Glutamatergic neuron (in vitro differentiated cells): ENCODE measurements around the gene IQSEC3. TPM values are rescaled to one million over a fixed set of nuclear protein-coding genes. Genes with fewer than 3 reads are reported as not detected.

Source experiments
- DNase-seq: peaks from one replicate; pipeline ENCODE4 v3.0.0; 2022
- H3K27ac Mint-ChIP-seq: one replicate; pipeline ENCODE4 v1.8.0; 2020; ENCODE audit warnings: mild to moderate bottlenecking, mixed read lengths, inconsistent platforms; ENCODE audit not compliant: unreplicated experiment
- H3K27me3 Mint-ChIP-seq: one replicate; pipeline ENCODE4 v1.8.0; 2020; ENCODE audit warnings: mild to moderate bottlenecking, moderate library complexity, mixed read lengths, inconsistent platforms; ENCODE audit not compliant: unreplicated experiment
- H3K36me3 Mint-ChIP-seq: one replicate; pipeline ENCODE4 v1.8.0; 2020; ENCODE audit warnings: mild to moderate bottlenecking, mixed read lengths, inconsistent platforms; ENCODE audit not compliant: unreplicated experiment
- H3K4me1 Mint-ChIP-seq: one replicate; pipeline ENCODE4 v1.8.0; 2020; ENCODE audit warnings: mild to moderate bottlenecking, low read depth, mixed read lengths, inconsistent platforms; ENCODE audit not compliant: unreplicated experiment
- H3K4me3 Mint-ChIP-seq: one replicate; pipeline ENCODE4 v1.8.0; 2020; ENCODE audit warnings: mild to moderate bottlenecking, mixed read lengths, inconsistent platforms; ENCODE audit not compliant: unreplicated experiment
- H3K9me3 Mint-ChIP-seq: one replicate; pipeline ENCODE4 v1.8.0; 2020; ENCODE audit warnings: mild to moderate bottlenecking, moderate library complexity, mixed read lengths, inconsistent platforms; ENCODE audit not compliant: unreplicated experiment
- total RNA-seq: library from RNA; stranded (reverse); fragmentation: NEBNext Ultra II Directional; extraction: Animal tissue kit (Norgen Biotek cat#: 25700); gene quantifications from one replicate; pipeline ENCODE4 v1.2.1, GENCODE V29; 2021; ENCODE audit not compliant: unreplicated experiment
- TF ChIP-seq, protein P1 (sequence below): fragments of 200-600 bp; sonication (generic); IDR thresholded peaks from one replicate; pipeline ENCODE4 v1.5.0; 2021; ENCODE audit not compliant: partially characterized antibody, unreplicated experiment

Gene IQSEC3
- total RNA-seq, 1 donor from 2014 or later, result 41.4 TPM

- H3K27me3 Mint-ChIP-seq, result peaks cover 8% of the 10 kb centered on the region
- peaks cover 3% of the 10 kb centered on the region for H3K9me3 Mint-ChIP-seq
- H3K36me3 Mint-ChIP-seq, result no peaks in the 10 kb centered on the region
- H3K4me1 Mint-ChIP-seq, result peaks cover 31% of the 10 kb centered on the region
- no peak overlapping the region for H3K4me3 Mint-ChIP-seq
- TF ChIP-seq, protein P1, sequence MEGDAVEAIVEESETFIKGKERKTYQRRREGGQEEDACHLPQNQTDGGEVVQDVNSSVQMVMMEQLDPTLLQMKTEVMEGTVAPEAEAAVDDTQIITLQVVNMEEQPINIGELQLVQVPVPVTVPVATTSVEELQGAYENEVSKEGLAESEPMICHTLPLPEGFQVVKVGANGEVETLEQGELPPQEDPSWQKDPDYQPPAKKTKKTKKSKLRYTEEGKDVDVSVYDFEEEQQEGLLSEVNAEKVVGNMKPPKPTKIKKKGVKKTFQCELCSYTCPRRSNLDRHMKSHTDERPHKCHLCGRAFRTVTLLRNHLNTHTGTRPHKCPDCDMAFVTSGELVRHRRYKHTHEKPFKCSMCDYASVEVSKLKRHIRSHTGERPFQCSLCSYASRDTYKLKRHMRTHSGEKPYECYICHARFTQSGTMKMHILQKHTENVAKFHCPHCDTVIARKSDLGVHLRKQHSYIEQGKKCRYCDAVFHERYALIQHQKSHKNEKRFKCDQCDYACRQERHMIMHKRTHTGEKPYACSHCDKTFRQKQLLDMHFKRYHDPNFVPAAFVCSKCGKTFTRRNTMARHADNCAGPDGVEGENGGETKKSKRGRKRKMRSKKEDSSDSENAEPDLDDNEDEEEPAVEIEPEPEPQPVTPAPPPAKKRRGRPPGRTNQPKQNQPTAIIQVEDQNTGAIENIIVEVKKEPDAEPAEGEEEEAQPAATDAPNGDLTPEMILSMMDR, result no peak
- DNase-seq, result no peak
- no peak overlapping the region for H3K27ac Mint-ChIP-seq
These were observed 49.0 kb downstream of the IQSEC3 start for GRCh38 chr12:115518-115917.

DNA sequence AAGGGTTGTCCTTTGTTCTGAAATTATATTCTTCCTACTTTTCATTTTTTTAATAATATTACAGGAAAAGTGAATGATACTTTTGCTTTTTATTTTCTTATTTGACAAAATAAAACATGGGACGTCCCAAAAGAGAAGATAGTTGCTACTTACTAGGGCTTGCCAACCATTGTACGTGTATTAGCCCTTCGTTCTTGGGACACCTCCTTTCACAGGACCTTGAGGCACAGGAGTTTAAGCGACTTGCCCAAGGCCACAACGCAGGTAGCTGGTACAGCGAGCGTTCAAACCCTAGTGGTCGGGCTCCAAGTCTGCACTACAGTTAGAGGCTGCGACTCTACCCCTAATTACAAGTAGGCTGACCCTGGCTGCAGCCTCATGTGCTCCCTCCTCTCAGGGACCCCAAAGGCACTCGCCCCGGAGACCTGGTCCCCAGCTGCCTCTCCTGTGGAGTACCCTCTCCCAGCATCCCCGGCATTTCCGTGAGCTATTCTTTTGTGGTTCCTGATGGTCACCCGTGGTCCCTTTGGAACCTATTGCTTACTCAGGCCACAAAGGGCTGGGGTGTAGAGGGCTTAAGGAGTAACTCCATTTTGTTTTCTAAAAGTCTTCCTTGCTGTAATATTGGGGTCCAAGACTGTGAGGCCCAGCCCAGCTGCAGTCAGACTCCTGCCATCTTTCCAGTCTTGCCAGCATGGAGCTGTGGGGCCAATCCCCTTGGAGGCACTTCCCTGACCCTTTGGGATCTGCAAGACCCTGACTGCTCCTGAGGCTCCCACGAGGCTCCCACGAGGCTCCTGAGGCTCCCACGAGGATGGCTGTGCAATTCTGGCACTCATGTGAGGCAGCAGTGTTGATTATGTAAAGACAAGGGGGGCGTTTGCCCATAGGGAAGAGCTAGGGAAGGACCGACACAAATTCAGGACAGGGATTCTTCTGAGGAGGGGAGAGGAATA is 49.7 kb downstream of the IQSEC3 start:
- peaks cover 3% of the 10 kb centered on the region for H3K9me3 Mint-ChIP-seq
- peaks cover 8% of the 10 kb centered on the region for H3K27me3 Mint-ChIP-seq
- peaks cover 26% of the 10 kb centered on the region for H3K4me1 Mint-ChIP-seq
- TF ChIP-seq, protein P1, result no peak
- H3K27ac Mint-ChIP-seq, result no peak overlapping the region
- no peaks in the 10 kb centered on the region for H3K36me3 Mint-ChIP-seq
- no peak overlapping the region for H3K4me3 Mint-ChIP-seq
- DNase-seq, result no peak

DNA sequence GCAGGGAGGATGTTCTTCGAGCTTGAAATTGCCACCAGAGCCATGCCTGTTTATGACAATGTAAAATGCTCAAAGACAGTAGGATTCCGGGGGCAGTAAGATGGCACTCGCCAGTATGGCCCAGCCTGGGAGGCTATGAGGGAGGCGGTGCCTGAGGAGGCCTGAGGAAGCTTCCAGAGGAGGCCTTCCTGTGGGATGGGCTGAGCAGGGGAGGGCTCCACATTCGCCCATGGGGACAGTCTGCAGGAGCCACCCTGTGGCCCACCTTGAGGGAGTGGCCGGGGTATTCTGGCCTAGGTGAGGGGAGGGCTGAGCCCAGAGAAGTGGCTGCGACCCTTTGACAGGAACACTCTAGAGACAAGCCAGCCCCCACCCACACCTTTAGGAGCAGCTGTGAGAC is 50.7 kb downstream of the IQSEC3 start:
- Mint-ChIP-seq H3K36me3 (no peaks in the 10 kb centered on the region), H3K27ac (no peak overlapping the region), H3K27me3 (peaks cover 8% of the 10 kb centered on the region), H3K9me3 (peaks cover 3% of the 10 kb centered on the region), H3K4me1 (peaks cover 21% of the 10 kb centered on the region), H3K4me3 (no peak overlapping the region)
- no peak for DNase-seq
- TF ChIP-seq, protein P1, result no peak

GRCh38 chr12:117816-118345 is 51.3 kb downstream of the IQSEC3 start:
- peaks cover 21% of the 10 kb centered on the region for H3K4me1 Mint-ChIP-seq
- H3K4me3 Mint-ChIP-seq, result peak overlapping the region; percentile 8
- peaks cover 3% of the 10 kb centered on the region for H3K9me3 Mint-ChIP-seq
- peak overlapping the region; percentile 54 for H3K27ac Mint-ChIP-seq
- peaks cover 8% of the 10 kb centered on the region for H3K27me3 Mint-ChIP-seq
- TF ChIP-seq, protein P1, result no peak
- DNase-seq, result no peak
- H3K36me3 Mint-ChIP-seq, result no peaks in the 10 kb centered on the region

DNA sequence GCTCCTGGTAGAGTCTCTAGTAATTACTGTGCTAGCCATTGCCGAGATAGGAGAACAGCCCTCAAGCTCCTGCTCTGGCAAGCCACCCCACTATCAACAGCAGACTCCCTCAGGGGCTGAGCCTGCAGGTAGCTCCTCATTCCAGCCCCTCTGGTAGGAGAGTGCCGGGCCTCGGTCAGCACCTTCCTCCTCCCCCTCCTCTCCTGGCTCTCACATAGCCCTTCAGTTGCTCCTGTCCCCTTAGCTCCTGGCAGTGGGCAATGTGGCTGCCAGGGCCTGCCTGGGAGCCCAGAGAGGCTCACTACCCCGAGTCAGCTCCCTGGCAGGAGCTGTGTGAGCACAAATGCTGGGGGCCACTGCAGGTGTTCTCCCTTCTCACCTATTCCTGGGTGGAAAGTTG is 52.0 kb downstream of the IQSEC3 start:
- Mint-ChIP-seq H3K36me3 (no peaks in the 10 kb centered on the region), H3K4me1 (peaks cover 21% of the 10 kb centered on the region), H3K9me3 (peaks cover 3% of the 10 kb centered on the region), H3K27me3 (peaks cover 8% of the 10 kb centered on the region), H3K4me3 (peak overlapping the region; percentile 37), H3K27ac (no peak overlapping the region)
- no peak for DNase-seq
- TF ChIP-seq, protein P1, result no peak
